SK-N-SH (cell line): ENCODE measurements around the gene FHOD3. TPM values are rescaled to one million over a fixed set of nuclear protein-coding genes. Genes with fewer than 3 reads are reported as not detected.

ENCODE experiments used
- CTCF ChIA-PET: fragments of 300-600, 350-600 bp; formaldehyde crosslinking; extraction: SDS; loops from one replicate; lab custom pipeline; 2021; lab: Yijun Ruan, JAX
- POLR2A ChIA-PET: fragments of 350-600 bp; sonication (Branson Sonifier 250); formaldehyde crosslinking; extraction: SDS; loops from one replicate; lab custom pipeline; 2020; ENCODE audit warnings: antibody characterized with exemption, inconsistent platforms; lab: Yijun Ruan, JAX
- DNase-seq: peaks from one replicate; pipeline ENCODE4 v3.0.0; 2012
- H2AFZ ChIP-seq: fragments of 200-600 bp; sonication (generic); 2 replicates; pipeline ENCODE4 v1.8.1; 2016; ENCODE audit warnings: antibody characterized with exemption, mild to moderate bottlenecking, low read depth
- H3F3A ChIP-seq: fragments of 200-600 bp; sonication (generic); replicated peaks from 2 replicates; pipeline ENCODE3; 2016; ENCODE audit warnings: antibody characterized with exemption, mild to moderate bottlenecking; ENCODE audit not compliant: insufficient read depth
- H3K27ac ChIP-seq, 2 experiments: fragments of 200-500 bp in 1 of 2; fragments of 200-600 bp in 1 of 2; sonication (Bioruptor generic) in 1 of 2; sonication (generic), shearing (Covaris generic) in 1 of 2; 2 replicates each; pipeline versions ENCODE4 v1.5.1 to v1.6.1; 2014 to 2016; ENCODE audit warnings: low read depth in 2 of 2, inconsistent platforms in 1 of 2, low read length in 1 of 2, mild to moderate bottlenecking in 1 of 2, mixed read lengths in 1 of 2
- H3K27me3 ChIP-seq: fragments of 200-600 bp; sonication (generic), shearing (Covaris generic); 2 replicates; pipeline ENCODE4 v1.6.1; 2016; ENCODE audit warnings: mixed run types; ENCODE audit not compliant: insufficient read depth
- H3K36me3 ChIP-seq, 2 experiments: fragments of 200-500 bp in 1 of 2; fragments of 200-600 bp in 1 of 2; sonication (Bioruptor generic) in 1 of 2; sonication (generic) in 1 of 2; replicated peaks in 1 of 2; 2 replicates each; pipeline versions ENCODE3 to v1.5.1; 2014 to 2016; ENCODE audit warnings: low read length in 1 of 2, mild to moderate bottlenecking in 1 of 2; ENCODE audit not compliant: insufficient read depth in 2 of 2, control insufficient read depth in 1 of 2
- H3K4me1 ChIP-seq, 2 experiments: fragments of 200-500 bp in 1 of 2; fragments of 200-600 bp in 1 of 2; sonication (Bioruptor generic) in 1 of 2; sonication (generic), shearing (Covaris generic) in 1 of 2; 2 replicates each; pipeline versions ENCODE4 v1.5.1 to v1.6.1; 2014 to 2016; ENCODE audit warnings: low read depth in 1 of 2, low read length in 1 of 2, mixed run types in 1 of 2; ENCODE audit not compliant: insufficient read depth in 2 of 2, control insufficient read depth in 1 of 2
- H3K4me2 ChIP-seq: fragments of 200-600 bp; sonication (generic), shearing (Covaris generic); 2 replicates; pipeline ENCODE4 v1.6.1; 2017; ENCODE audit warnings: mixed run types
- H3K4me3 ChIP-seq, 2 experiments: fragments of 200-500 bp in 1 of 2; fragments of 200-600 bp in 1 of 2; sonication (Bioruptor generic) in 1 of 2; sonication (generic), shearing (Covaris generic) in 1 of 2; 2 replicates each; pipeline versions ENCODE4 v1.5.1 to v1.8.1; 2014 to 2016; ENCODE audit warnings: low read depth in 2 of 2, inconsistent platforms in 1 of 2, low read length in 1 of 2, mild to moderate bottlenecking in 1 of 2, mixed read lengths in 1 of 2, moderate library complexity in 1 of 2
- H3K79me2 ChIP-seq: fragments of 200-600 bp; sonication (generic); 2 replicates; pipeline ENCODE4 v1.8.1; 2017; ENCODE audit warnings: mild to moderate bottlenecking; ENCODE audit not compliant: insufficient read depth
- H3K9ac ChIP-seq: fragments of 200-600 bp; sonication (generic); 2 replicates; pipeline ENCODE4 v1.6.1; 2017; ENCODE audit warnings: mixed run types
- H3K9me2 ChIP-seq: fragments of 200-600 bp; sonication (generic); 2 replicates; pipeline ENCODE4 v1.6.1; 2017; ENCODE audit warnings: mixed run types
- H3K9me3 ChIP-seq: fragments of 200-600 bp; sonication (generic); 2 replicates; pipeline ENCODE4 v1.6.1; 2017; ENCODE audit warnings: mixed run types, mild to moderate bottlenecking, moderate library complexity
- H4K20me1 ChIP-seq: fragments of 200-600 bp; sonication (generic); 2 replicates; pipeline ENCODE4 v1.6.1; 2017; ENCODE audit warnings: mild to moderate bottlenecking, mixed run types; ENCODE audit not compliant: insufficient read depth
- CHD2 ChIP-seq: fragments of 150-350 bp; IDR thresholded peaks from 2 replicates; pipeline ENCODE4 v1.6.1; 2018; ENCODE audit warnings: low read length; ENCODE audit not compliant: partially characterized antibody
- EZH2phosphoT487 ChIP-seq: fragments of 200-600 bp; sonication (generic); IDR thresholded peaks from 2 replicates; pipeline ENCODE4 v1.6.1; 2017; ENCODE audit warnings: low read depth, mixed run types, mild to moderate bottlenecking, antibody characterized with exemption, moderate library complexity, borderline replicate concordance
- FOSL2 ChIP-seq: IDR thresholded peaks from 2 replicates; pipeline ENCODE4 v1.4.0; 2012; ENCODE audit warnings: low read depth, mild to moderate bottlenecking, moderate library complexity, borderline replicate concordance
- MAX ChIP-seq: IDR thresholded peaks from 2 replicates; pipeline ENCODE4 v1.4.0; 2012; ENCODE audit warnings: low read depth
- MXI1 ChIP-seq: IDR thresholded peaks from 2 replicates; pipeline ENCODE4 v1.6.1; 2012; ENCODE audit warnings: mild to moderate bottlenecking, low read depth, low read length, improper control_type of control experiment
- PBX3 ChIP-seq: IDR thresholded peaks from 2 replicates; pipeline ENCODE4; 2012
- RCOR1 ChIP-seq: fragments of 150-350 bp; IDR thresholded peaks from 2 replicates; pipeline ENCODE4 v1.6.1; 2017; ENCODE audit warnings: antibody characterized with exemption, low read length
- REST ChIP-seq: IDR thresholded peaks from 2 replicates; pipeline ENCODE4 v1.6.1; 2012; ENCODE audit warnings: mild to moderate bottlenecking, low read depth, low read length, moderate library complexity
- RFX5 ChIP-seq: IDR thresholded peaks from 2 replicates; pipeline ENCODE4 v1.6.1; 2012; ENCODE audit warnings: mild to moderate bottlenecking, improper control_type of control experiment, low read length
- RXRA ChIP-seq: IDR thresholded peaks from 2 replicates; pipeline ENCODE4 v1.4.0; 2012; ENCODE audit warnings: low read depth, mild to moderate bottlenecking, borderline replicate concordance
- SIN3A ChIP-seq: IDR thresholded peaks from 2 replicates; pipeline ENCODE4 v1.6.1; 2012; ENCODE audit warnings: low read depth, mild to moderate bottlenecking, low read length, moderate library complexity, borderline replicate concordance
- SMC3 ChIP-seq: IDR thresholded peaks from 2 replicates; pipeline ENCODE4 v1.6.1; 2012; ENCODE audit warnings: low read depth, low read length, improper control_type of control experiment
- TEAD4 ChIP-seq: IDR thresholded peaks from 2 replicates; pipeline ENCODE4 v1.4.0; 2012; ENCODE audit warnings: mild to moderate bottlenecking, borderline replicate concordance; ENCODE audit not compliant: insufficient read depth
- YY1 ChIP-seq: IDR thresholded peaks from 2 replicates; pipeline ENCODE4 v1.4.0; 2012; ENCODE audit warnings: low read depth, mild to moderate bottlenecking
- WGBS: methylation state at CpG from one replicate; pipeline ENCODE4 v1.1.6; 2017; ENCODE audit warnings: low lambda C conversion rate; 5-methylcytosine and 5-hydroxymethylcytosine counted together
- polyA plus RNA-seq, 3 experiments: library from polyadenylated mRNA; depleted of rRNA; stranded (reverse); fragments of >200 nt; gene quantifications; 2 replicates each; pipeline ENCODE4 v1.2.3, GENCODE V29; 2012
- TF ChIP-seq, protein P1 (sequence below): IDR thresholded peaks from 2 replicates; pipeline ENCODE4 v1.4.0; 2012; ENCODE audit warnings: low read depth, borderline replicate concordance
- TF ChIP-seq, protein P2 (sequence below): IDR thresholded peaks from 2 replicates; pipeline ENCODE4 v1.4.0; 2012; ENCODE audit warnings: low read depth, borderline replicate concordance

The FHOD3 gene
- polyA plus RNA-seq, 1 of the 3 experiments (the other 2 are of a cell fraction), result 10.9 TPM

DNA sequence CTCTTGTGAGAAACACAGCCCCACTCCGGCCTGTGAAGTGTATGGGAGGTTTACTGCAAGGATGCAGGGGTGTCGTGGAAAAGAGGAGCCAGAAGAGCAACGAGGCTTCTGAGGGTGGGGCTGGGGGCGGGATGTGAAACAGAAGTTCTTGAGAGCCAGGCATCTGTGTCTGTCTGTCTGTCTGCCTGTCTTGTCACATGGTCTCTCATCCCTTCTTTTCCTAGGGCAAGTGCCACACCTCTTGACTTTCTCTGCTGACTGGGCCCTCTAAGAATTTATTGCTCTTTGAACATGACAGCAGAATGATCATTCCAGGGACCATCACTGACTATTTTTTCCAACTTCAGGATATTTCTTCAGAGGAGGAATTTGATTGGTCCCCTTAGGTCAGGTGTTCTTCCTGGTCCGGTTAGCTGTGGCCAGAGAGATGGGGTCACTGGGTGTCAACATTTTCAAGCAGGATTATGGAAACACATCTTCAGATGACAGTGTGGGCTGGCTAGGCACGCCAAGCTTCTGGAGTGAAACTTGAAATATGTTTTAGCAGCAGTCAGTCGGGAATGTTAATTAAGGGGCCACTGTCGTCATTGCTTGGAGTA, 131.0 kb downstream of the FHOD3 start:
- no peak for DNase-seq
- Histone ChIP-seq H3K9me2 (no peaks in the 10 kb centered on the region), H3K9ac (no peak overlapping the region), H4K20me1 (no peaks in the 10 kb centered on the region), H3K27me3 (no peaks in the 10 kb centered on the region), H2AFZ (no peak overlapping the region), H3F3A (no peaks in the 10 kb centered on the region), H3K4me3 (no peak overlapping the region), H3K27ac (no peak overlapping the region), H3K79me2 (no peaks in the 10 kb centered on the region), H3K36me3 (no peaks in the 10 kb centered on the region), H3K4me2 (no peak overlapping the region), H3K9me3 (no peaks in the 10 kb centered on the region), H3K4me1 (peaks cover 0 to 2% of the 10 kb centered on the region in 2 experiments; a peak in 2 of 4 replicates)
- 62% methylated on average over 8 of the region's 8 CpGs for WGBS
- CTCF ChIA-PET, result interaction anchor here (0.6 to 1.1 kb wide), 3 partner anchors 11 to 176 kb away, joined by 3 read pairs; no protein-coding TSS in a partner anchor
- POLR2A ChIA-PET, result no interaction called here
- TF ChIP-seq YY1 (no peak), EZH2phosphoT487 (no peak), RFX5 (no peak), FOSL2 (no peak), RXRA (no peak), RCOR1 (no peak), SIN3A (no peak), TEAD4 (no peak), CHD2 (no peak), MXI1 (no peak), MAX (no peak), REST (no peak), SMC3 (no peak), PBX3 (no peak)
- TF ChIP-seq, protein P1, sequence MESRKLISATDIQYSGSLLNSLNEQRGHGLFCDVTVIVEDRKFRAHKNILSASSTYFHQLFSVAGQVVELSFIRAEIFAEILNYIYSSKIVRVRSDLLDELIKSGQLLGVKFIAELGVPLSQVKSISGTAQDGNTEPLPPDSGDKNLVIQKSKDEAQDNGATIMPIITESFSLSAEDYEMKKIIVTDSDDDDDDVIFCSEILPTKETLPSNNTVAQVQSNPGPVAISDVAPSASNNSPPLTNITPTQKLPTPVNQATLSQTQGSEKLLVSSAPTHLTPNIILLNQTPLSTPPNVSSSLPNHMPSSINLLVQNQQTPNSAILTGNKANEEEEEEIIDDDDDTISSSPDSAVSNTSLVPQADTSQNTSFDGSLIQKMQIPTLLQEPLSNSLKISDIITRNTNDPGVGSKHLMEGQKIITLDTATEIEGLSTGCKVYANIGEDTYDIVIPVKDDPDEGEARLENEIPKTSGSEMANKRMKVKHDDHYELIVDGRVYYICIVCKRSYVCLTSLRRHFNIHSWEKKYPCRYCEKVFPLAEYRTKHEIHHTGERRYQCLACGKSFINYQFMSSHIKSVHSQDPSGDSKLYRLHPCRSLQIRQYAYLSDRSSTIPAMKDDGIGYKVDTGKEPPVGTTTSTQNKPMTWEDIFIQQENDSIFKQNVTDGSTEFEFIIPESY, result no peak
- TF ChIP-seq, protein P2, sequence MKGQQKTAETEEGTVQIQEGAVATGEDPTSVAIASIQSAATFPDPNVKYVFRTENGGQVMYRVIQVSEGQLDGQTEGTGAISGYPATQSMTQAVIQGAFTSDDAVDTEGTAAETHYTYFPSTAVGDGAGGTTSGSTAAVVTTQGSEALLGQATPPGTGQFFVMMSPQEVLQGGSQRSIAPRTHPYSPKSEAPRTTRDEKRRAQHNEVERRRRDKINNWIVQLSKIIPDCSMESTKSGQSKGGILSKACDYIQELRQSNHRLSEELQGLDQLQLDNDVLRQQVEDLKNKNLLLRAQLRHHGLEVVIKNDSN, result no peak
